GM12878 (cell line): ENCODE data around the gene UBTF. TPM values are rescaled to one million over a fixed set of nuclear protein-coding genes. Genes with fewer than 3 reads are reported as not detected.

Experiments
- BACH1 ChIP-seq: fragments of 450-650 bp; IDR thresholded peaks from 2 replicates; pipeline ENCODE4 v1.6.1; 2017; ENCODE audit warnings: mild to moderate bottlenecking, borderline replicate concordance
- CHD2 ChIP-seq: IDR thresholded peaks from 2 replicates; pipeline ENCODE4 v1.6.1; 2011; ENCODE audit warnings: low read depth, low read length, improper control_type of control experiment, borderline replicate concordance
- ESRRA ChIP-seq: IDR thresholded peaks from 2 replicates; pipeline ENCODE4 v1.6.1; 2012; ENCODE audit warnings: mild to moderate bottlenecking, low read length, improper control_type of control experiment
- IRF4 ChIP-seq: IDR thresholded peaks from 2 replicates; pipeline ENCODE4 v1.6.1; 2011; ENCODE audit warnings: low read depth, low read length
- JUNB ChIP-seq: IDR thresholded peaks from 2 replicates; pipeline ENCODE4 v1.6.1; 2016; ENCODE audit warnings: antibody characterized with exemption, mild to moderate bottlenecking
- NRF1 ChIP-seq: conservative IDR thresholded peaks from 2 replicates; pipeline ENCODE4 v1.6.1; 2011; ENCODE audit warnings: mild to moderate bottlenecking, low read depth, low read length, improper control_type of control experiment
- POLR2A ChIP-seq: IDR thresholded peaks from 2 replicates; pipeline ENCODE4 v1.6.1; 2011; ENCODE audit warnings: low read depth, mild to moderate bottlenecking, low read length
- RFX5 ChIP-seq: IDR thresholded peaks from 2 replicates; pipeline ENCODE4 v1.6.1; 2011; ENCODE audit warnings: low read depth, low read length, improper control_type of control experiment
- RUNX3 ChIP-seq: IDR thresholded peaks from 2 replicates; pipeline ENCODE4 v1.6.1; 2012; ENCODE audit warnings: low read length, inconsistent platforms
- ZNF622 ChIP-seq: fragments of 450-650 bp; IDR thresholded peaks from 2 replicates; pipeline ENCODE4 v1.6.1; 2017; ENCODE audit warnings: mild to moderate bottlenecking, inconsistent platforms
- polyA plus RNA-seq, 11 experiments: library from polyadenylated mRNA; depleted of rRNA in 4 of 11; unstranded in 6 of 11; stranded (reverse) in 5 of 11; fragments of >200 nt; fragmentation: Nextera tagmentation in 4 of 11; fragmentation: Illumina TruSeq in 1 of 11; extraction: Ambion mirVana in 4 of 11; extraction: Trizol in 1 of 11; gene quantifications; 1 replicate in 1 of 11; 2 replicates in 10 of 11; pipeline versions ENCODE4 v1.2.1 to v1.2.3, GENCODE V29; 2011 to 2016; ENCODE audit warnings: inconsistent platforms in 2 of 11, missing spikeins in 2 of 11, low read depth in 1 of 11
- total RNA-seq, 4 experiments: library from RNA; depleted of rRNA in 3 of 4; stranded (reverse); fragments of >200 nt in 3 of 4; fragmentation: Illumina TruSeq in 1 of 4; extraction: Trizol in 1 of 4; gene quantifications; 2 replicates each; pipeline versions ENCODE4 v1.2.1 to v1.2.3, GENCODE V29; 2013 to 2021
- TF ChIP-seq, protein P1 (sequence below): IDR thresholded peaks from 2 replicates; pipeline ENCODE4 v1.6.1; 2011; ENCODE audit warnings: low read depth, low read length, improper control_type of control experiment, borderline replicate concordance
- TF ChIP-seq, protein P2 (sequence below): fragments of 450-650 bp; IDR thresholded peaks from 2 replicates; pipeline ENCODE4 v1.6.1; 2017; ENCODE audit warnings: mild to moderate bottlenecking
- TF ChIP-seq, protein P3 (sequence below): IDR thresholded peaks from 2 replicates; pipeline ENCODE4 v1.6.1; 2011; ENCODE audit warnings: borderline replicate concordance, low read depth, mild to moderate bottlenecking, moderate library complexity, low read length; ENCODE audit not compliant: insufficient read depth, poor library complexity, severe bottlenecking
- TF ChIP-seq, protein P4 (sequence below): IDR thresholded peaks from 2 replicates; pipeline ENCODE4 v1.6.1; 2012; ENCODE audit warnings: low read length, inconsistent platforms
- TF ChIP-seq, protein P5 (sequence below): fragments of 150-350 bp; IDR thresholded peaks from 2 replicates; pipeline ENCODE4 v1.6.1; 2014; ENCODE audit warnings: mild to moderate bottlenecking, low read depth, low read length
- TF ChIP-seq, protein P6 (sequence below): fragments of 150-350 bp; IDR thresholded peaks from 2 replicates; pipeline ENCODE4 v1.6.1; 2016; ENCODE audit warnings: low read depth, low read length

The UBTF gene
- total and polyA plus RNA-seq, 10 of the 15 experiments (the other 5 are each of a cell fraction or from before 2014, with no cell fraction given) = 2.2 to 124 (median 79.6) TPM

DNA sequence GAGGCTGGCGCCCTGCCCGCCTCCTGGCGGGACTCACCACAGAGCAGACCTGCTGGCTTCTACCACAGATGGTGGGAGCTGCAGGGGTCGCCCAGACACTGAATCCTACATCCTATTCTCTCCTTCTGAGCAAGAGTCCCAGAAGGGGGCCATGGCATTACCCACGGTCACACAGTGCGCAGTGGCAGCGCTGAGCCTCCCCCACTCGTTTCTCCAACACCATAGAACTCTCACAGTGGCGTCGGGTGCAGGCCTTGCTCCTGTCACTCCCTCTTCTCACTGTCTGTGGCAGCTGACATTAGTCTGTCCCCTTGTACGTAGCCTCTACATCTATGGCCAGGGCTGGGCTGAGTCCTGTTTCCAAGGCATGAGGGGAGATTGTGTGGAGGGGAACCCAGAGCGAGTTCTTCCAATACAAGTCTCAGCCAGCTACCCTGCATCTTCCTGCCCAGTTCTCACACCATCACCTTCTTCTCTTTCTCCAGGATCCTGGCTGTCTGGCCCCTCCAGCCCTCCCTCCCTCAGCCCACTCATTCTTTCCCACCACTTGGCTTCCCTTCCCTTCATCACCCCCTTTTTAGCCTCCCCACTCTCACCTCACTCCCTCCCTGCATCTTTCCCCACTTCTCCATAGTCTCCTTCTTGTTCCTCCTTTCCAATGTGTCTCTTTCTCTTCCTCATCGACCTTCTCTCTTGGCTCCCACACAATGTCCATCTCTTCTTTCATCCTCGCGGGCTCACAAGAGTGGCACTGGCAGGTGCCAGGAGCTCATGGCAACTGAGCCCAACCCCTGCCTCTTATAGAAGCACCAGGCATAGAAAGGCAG lies 5.9 kb downstream of the UBTF start (continued):
- TF ChIP-seq, protein P1, sequence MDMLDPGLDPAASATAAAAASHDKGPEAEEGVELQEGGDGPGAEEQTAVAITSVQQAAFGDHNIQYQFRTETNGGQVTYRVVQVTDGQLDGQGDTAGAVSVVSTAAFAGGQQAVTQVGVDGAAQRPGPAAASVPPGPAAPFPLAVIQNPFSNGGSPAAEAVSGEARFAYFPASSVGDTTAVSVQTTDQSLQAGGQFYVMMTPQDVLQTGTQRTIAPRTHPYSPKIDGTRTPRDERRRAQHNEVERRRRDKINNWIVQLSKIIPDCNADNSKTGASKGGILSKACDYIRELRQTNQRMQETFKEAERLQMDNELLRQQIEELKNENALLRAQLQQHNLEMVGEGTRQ = no peak
- TF ChIP-seq RUNX3 (no peak), POLR2A (peak; percentile 69; the same call in 1 of the 2 replicates), BACH1 (no peak), JUNB (no peak), ZNF622 (no peak), CHD2 (no peak), NRF1 (no peak), ESRRA (no peak), IRF4 (no peak), RFX5 (no peak)
- TF ChIP-seq, protein P2, sequence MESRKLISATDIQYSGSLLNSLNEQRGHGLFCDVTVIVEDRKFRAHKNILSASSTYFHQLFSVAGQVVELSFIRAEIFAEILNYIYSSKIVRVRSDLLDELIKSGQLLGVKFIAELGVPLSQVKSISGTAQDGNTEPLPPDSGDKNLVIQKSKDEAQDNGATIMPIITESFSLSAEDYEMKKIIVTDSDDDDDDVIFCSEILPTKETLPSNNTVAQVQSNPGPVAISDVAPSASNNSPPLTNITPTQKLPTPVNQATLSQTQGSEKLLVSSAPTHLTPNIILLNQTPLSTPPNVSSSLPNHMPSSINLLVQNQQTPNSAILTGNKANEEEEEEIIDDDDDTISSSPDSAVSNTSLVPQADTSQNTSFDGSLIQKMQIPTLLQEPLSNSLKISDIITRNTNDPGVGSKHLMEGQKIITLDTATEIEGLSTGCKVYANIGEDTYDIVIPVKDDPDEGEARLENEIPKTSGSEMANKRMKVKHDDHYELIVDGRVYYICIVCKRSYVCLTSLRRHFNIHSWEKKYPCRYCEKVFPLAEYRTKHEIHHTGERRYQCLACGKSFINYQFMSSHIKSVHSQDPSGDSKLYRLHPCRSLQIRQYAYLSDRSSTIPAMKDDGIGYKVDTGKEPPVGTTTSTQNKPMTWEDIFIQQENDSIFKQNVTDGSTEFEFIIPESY = no peak
- TF ChIP-seq, protein P3, sequence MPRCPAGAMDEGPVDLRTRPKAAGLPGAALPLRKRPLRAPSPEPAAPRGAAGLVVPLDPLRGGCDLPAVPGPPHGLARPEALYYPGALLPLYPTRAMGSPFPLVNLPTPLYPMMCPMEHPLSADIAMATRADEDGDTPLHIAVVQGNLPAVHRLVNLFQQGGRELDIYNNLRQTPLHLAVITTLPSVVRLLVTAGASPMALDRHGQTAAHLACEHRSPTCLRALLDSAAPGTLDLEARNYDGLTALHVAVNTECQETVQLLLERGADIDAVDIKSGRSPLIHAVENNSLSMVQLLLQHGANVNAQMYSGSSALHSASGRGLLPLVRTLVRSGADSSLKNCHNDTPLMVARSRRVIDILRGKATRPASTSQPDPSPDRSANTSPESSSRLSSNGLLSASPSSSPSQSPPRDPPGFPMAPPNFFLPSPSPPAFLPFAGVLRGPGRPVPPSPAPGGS = peak; percentile 32
- TF ChIP-seq, protein P4, sequence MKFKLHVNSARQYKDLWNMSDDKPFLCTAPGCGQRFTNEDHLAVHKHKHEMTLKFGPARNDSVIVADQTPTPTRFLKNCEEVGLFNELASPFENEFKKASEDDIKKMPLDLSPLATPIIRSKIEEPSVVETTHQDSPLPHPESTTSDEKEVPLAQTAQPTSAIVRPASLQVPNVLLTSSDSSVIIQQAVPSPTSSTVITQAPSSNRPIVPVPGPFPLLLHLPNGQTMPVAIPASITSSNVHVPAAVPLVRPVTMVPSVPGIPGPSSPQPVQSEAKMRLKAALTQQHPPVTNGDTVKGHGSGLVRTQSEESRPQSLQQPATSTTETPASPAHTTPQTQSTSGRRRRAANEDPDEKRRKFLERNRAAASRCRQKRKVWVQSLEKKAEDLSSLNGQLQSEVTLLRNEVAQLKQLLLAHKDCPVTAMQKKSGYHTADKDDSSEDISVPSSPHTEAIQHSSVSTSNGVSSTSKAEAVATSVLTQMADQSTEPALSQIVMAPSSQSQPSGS = no peak
- TF ChIP-seq, protein P5, sequence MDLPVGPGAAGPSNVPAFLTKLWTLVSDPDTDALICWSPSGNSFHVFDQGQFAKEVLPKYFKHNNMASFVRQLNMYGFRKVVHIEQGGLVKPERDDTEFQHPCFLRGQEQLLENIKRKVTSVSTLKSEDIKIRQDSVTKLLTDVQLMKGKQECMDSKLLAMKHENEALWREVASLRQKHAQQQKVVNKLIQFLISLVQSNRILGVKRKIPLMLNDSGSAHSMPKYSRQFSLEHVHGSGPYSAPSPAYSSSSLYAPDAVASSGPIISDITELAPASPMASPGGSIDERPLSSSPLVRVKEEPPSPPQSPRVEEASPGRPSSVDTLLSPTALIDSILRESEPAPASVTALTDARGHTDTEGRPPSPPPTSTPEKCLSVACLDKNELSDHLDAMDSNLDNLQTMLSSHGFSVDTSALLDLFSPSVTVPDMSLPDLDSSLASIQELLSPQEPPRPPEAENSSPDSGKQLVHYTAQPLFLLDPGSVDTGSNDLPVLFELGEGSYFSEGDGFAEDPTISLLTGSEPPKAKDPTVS = no peak
- TF ChIP-seq, protein P6, sequence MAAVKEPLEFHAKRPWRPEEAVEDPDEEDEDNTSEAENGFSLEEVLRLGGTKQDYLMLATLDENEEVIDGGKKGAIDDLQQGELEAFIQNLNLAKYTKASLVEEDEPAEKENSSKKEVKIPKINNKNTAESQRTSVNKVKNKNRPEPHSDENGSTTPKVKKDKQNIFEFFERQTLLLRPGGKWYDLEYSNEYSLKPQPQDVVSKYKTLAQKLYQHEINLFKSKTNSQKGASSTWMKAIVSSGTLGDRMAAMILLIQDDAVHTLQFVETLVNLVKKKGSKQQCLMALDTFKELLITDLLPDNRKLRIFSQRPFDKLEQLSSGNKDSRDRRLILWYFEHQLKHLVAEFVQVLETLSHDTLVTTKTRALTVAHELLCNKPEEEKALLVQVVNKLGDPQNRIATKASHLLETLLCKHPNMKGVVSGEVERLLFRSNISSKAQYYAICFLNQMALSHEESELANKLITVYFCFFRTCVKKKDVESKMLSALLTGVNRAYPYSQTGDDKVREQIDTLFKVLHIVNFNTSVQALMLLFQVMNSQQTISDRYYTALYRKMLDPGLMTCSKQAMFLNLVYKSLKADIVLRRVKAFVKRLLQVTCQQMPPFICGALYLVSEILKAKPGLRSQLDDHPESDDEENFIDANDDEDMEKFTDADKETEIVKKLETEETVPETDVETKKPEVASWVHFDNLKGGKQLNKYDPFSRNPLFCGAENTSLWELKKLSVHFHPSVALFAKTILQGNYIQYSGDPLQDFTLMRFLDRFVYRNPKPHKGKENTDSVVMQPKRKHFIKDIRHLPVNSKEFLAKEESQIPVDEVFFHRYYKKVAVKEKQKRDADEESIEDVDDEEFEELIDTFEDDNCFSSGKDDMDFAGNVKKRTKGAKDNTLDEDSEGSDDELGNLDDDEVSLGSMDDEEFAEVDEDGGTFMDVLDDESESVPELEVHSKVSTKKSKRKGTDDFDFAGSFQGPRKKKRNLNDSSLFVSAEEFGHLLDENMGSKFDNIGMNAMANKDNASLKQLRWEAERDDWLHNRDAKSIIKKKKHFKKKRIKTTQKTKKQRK = no peak
